ENCODE measurements around the gene TSC2. TPM values are rescaled to one million over a fixed set of nuclear protein-coding genes. Genes with fewer than 3 reads are reported as not detected.

TSC2 gene
- total and polyA plus RNA-seq, 2 donors (not counting 1 experiment from before 2014, with no cell fraction given), result 24.5 to 46.6 TPM

- Histone ChIP-seq H3K4me1 (ENCODE audit: control insufficient read depth, extremely low read depth, insufficient read depth, low read length) (peaks cover 50% of the 10 kb centered on the region), H3K36me3 (ENCODE audit: control insufficient read depth, insufficient read depth, low read length) (peaks cover 23% of the 10 kb centered on the region), H3K27me3 (ENCODE audit: control insufficient read depth, insufficient read depth, low read length) (no peaks in the 10 kb centered on the region), H3K27ac (ENCODE audit: insufficient read depth, low read length) (peak overlapping the region; percentile 88), H3K79me2 (ENCODE audit: control insufficient read depth, insufficient read depth, low read length) (peaks cover 14% of the 10 kb centered on the region), H3K4me3 (replicated peaks in 1 of 4; ENCODE audit: control extremely low read depth in 1 of 4, insufficient read depth in 1 of 4, low read depth in 3 of 4, low read length in 4 of 4) (no peak overlapping the region), H4K20me1 (ENCODE audit: control insufficient read depth, extremely low read depth, insufficient read depth, low read length) (no peaks in the 10 kb centered on the region), H3K4me2 (ENCODE audit: extremely low read depth, insufficient read depth, low read length) (peak overlapping the region; percentile 68), H3K9me3 (ENCODE audit: control insufficient read depth, insufficient read depth, low read depth, low read length) (no peaks in the 10 kb centered on the region), H3K9ac (ENCODE audit: insufficient read depth, low read length) (peak overlapping the region; percentile 69), H2AFZ (ENCODE audit: low read length) (no peak overlapping the region)
- peak; percentile 36 to 93 for DNase-seq (ENCODE audit: low read depth in 2 of 2)
- TF ChIP-seq CTCF (conservative IDR thresholded peaks at IDR 0.05 in 1 of 2, IDR thresholded peaks at IDR 0.05 in 1 of 2; ENCODE audit: low read depth in 1 of 2, low read length in 2 of 2) (no peak), EZH2 (IDR thresholded peaks at IDR 0.05; ENCODE audit: low read length, missing control alignments) (no peak)
Observed at GRCh38 chr16:2039274-2040031, 8.3 kb upstream of the TSC2 start.

GRCh38 chr16:2040041-2040786 is 7.6 kb upstream of the TSC2 start:
- Histone ChIP-seq H3K4me2 (ENCODE audit: extremely low read depth, insufficient read depth, low read length) (no peak overlapping the region), H3K79me2 (ENCODE audit: control insufficient read depth, insufficient read depth, low read length) (peaks cover 9% of the 10 kb centered on the region), H3K36me3 (ENCODE audit: control insufficient read depth, insufficient read depth, low read length) (peaks cover 23% of the 10 kb centered on the region), H2AFZ (ENCODE audit: low read length) (no peak overlapping the region), H3K27me3 (ENCODE audit: control insufficient read depth, insufficient read depth, low read length) (no peaks in the 10 kb centered on the region), H3K27ac (ENCODE audit: insufficient read depth, low read length) (peak overlapping the region; percentile 88), H4K20me1 (ENCODE audit: control insufficient read depth, extremely low read depth, insufficient read depth, low read length) (no peaks in the 10 kb centered on the region), H3K9ac (ENCODE audit: insufficient read depth, low read length) (peak overlapping the region; percentile 69), H3K9me3 (ENCODE audit: control insufficient read depth, insufficient read depth, low read depth, low read length) (no peaks in the 10 kb centered on the region), H3K4me1 (ENCODE audit: control insufficient read depth, extremely low read depth, insufficient read depth, low read length) (peaks cover 44% of the 10 kb centered on the region), H3K4me3 (replicated peaks in 1 of 4; ENCODE audit: control extremely low read depth in 1 of 4, insufficient read depth in 1 of 4, low read depth in 3 of 4, low read length in 4 of 4) (no peak overlapping the region)
- no peak for DNase-seq (ENCODE audit: low read depth in 2 of 2)
- TF ChIP-seq EZH2 (IDR thresholded peaks at IDR 0.05; ENCODE audit: low read length, missing control alignments), result no peak

DNA sequence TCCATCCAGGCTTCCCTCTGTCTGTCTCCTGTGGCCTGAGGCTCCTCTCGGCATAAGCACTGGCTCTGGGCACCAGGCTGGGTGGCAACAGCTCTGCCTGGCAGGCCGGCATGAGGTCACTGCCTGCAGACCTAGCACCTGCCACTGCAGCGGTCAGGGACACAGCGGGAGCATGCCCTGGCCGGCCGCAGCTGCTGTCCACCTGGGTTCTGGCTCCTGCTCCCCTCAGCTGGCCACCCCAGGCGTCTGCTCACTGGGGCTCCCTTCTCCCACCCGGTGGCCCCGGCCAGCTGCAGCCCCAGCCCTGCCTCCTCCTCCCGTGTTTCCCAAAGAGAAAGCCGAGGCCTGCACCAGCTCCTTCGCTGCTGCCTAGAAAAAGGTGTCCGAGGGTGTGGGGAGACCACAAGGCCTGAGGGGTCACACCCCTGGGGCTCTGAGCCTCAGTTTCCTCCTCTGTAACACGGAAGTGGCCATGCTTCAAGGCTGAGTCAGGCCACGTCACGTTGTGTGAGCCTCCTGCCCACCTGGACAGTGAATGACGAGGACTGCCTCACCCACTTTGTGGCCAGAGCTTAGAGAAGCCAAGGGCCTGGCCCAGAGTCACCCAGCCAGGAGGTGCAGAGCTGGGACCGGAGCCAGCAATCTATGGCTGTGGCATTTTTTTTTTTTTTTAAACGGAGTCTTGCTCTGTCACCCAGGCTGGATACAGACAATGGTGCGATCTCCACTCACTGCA is 6.8 kb upstream of the TSC2 start:
- peak overlapping the region; percentile 88 for H3K27ac ChIP-seq (ENCODE audit: insufficient read depth, low read length)
- H2AFZ ChIP-seq (ENCODE audit: low read length), result no peak overlapping the region
- H3K4me2 ChIP-seq (ENCODE audit: extremely low read depth, insufficient read depth, low read length), result no peak overlapping the region
- no peak for TF ChIP-seq EZH2 (IDR thresholded peaks at IDR 0.05; ENCODE audit: low read length, missing control alignments)
- no peak for TF ChIP-seq CTCF (conservative IDR thresholded peaks at IDR 0.05 in 1 of 2, IDR thresholded peaks at IDR 0.05 in 1 of 2; ENCODE audit: low read depth in 1 of 2, low read length in 2 of 2)
- peaks cover 39% of the 10 kb centered on the region for H3K4me1 ChIP-seq (ENCODE audit: control insufficient read depth, extremely low read depth, insufficient read depth, low read length)
- H3K36me3 ChIP-seq (ENCODE audit: control insufficient read depth, insufficient read depth, low read length), result peaks cover 23% of the 10 kb centered on the region
- H3K9ac ChIP-seq (ENCODE audit: insufficient read depth, low read length), result peak overlapping the region; percentile 10
- no peaks in the 10 kb centered on the region for H4K20me1 ChIP-seq (ENCODE audit: control insufficient read depth, extremely low read depth, insufficient read depth, low read length)
- peak in 1 of 2 donors; percentile 74 for DNase-seq (ENCODE audit: low read depth in 2 of 2)
- peaks cover 9% of the 10 kb centered on the region for H3K79me2 ChIP-seq (ENCODE audit: control insufficient read depth, insufficient read depth, low read length)
- no peak overlapping the region for H3K4me3 ChIP-seq (replicated peaks in 1 of 4; ENCODE audit: control extremely low read depth in 1 of 4, insufficient read depth in 1 of 4, low read depth in 3 of 4, low read length in 4 of 4)
- H3K27me3 ChIP-seq (ENCODE audit: control insufficient read depth, insufficient read depth, low read length), result no peaks in the 10 kb centered on the region
- H3K9me3 ChIP-seq (ENCODE audit: control insufficient read depth, insufficient read depth, low read depth, low read length), result no peaks in the 10 kb centered on the region
